ENCODE data around the gene SDK1. TPM values are rescaled to one million over a fixed set of nuclear protein-coding genes. Genes with fewer than 3 reads are reported as not detected.

SDK1 gene
- total and polyA plus RNA-seq, 2 donors (not counting 3 experiments of a cell fraction or from before 2014, with no cell fraction given) = 1.6 to 3.9 TPM

DNA sequence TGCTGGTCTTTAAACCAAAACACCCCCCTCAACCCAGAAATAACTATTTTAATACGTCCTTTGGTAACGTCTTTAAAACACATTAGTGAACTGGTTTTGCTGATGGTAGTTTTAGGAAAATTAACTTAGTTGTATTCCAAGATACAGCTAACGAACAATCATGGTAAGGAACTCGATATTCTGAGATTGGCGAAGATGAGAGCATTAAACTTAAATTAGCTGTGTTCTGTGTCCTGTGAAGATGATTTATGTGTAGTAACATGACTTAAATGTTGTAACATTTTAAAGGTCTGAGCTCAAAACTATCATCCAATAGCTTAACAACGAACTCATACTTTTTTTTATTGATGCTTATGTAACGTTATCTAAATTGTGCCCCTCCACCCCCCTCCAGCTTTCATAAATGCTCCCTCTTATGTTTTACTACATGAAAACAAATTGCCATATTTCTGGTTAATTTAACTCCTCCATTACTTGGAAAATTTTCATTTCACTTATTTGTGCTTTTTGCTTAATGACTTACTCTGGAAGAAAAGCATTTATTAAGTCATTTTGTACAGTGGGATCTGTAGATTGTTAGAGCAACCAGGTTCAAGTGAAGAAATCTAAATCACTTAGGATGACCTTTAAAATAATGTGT, 1.7 kb downstream of the SDK1 start:
- Histone ChIP-seq H3K27ac (ENCODE audit: insufficient read depth, low read depth, low read length) (no peak overlapping the region), H3K27me3 (ENCODE audit: control insufficient read depth in 2 of 2, insufficient read depth in 2 of 2, low read length in 2 of 2) (peaks cover 27 to 33% of the 10 kb centered on the region in 2 experiments), H3K9ac (replicated peaks; ENCODE audit: extremely low read depth, insufficient read depth, low read length) (no peak overlapping the region), H3K4me1 (ENCODE audit: control insufficient read depth, extremely low read depth, insufficient read depth, low read length) (peaks cover 6% of the 10 kb centered on the region), H3K4me2 (ENCODE audit: insufficient read depth, low read length) (no peak overlapping the region), H4K20me1 (replicated peaks; ENCODE audit: control insufficient read depth, extremely low read depth, insufficient read depth, low read length) (no peaks in the 10 kb centered on the region), H3K4me3 (replicated peaks in 1 of 3; ENCODE audit: insufficient read depth in 1 of 3, low read depth in 1 of 3, low read length in 3 of 3) (no peak overlapping the region), H2AFZ (ENCODE audit: low read depth, low read length) (no peak overlapping the region), H3K79me2 (ENCODE audit: control insufficient read depth, insufficient read depth, low read length) (no peaks in the 10 kb centered on the region), H3K36me3 (ENCODE audit: control insufficient read depth in 2 of 2, extremely low read depth in 1 of 2, insufficient read depth in 2 of 2, low read length in 2 of 2) (no peaks in the 10 kb centered on the region), H3K9me1 (replicated peaks; ENCODE audit: control insufficient read depth, extremely low read depth, insufficient read depth, low read length) (no peaks in the 10 kb centered on the region), H3K9me3 (replicated peaks; ENCODE audit: control insufficient read depth, insufficient read depth, low read length) (no peaks in the 10 kb centered on the region)
- FAIRE-seq (no peak), DNase-seq (ENCODE audit: low read depth, low spot score) (no peak)
- dilution Hi-C loops (cut with MboI; ENCODE audit: extremely low pct_ligation_motif_present, low sequenced_read_pairs) = no loop called here
- intact Hi-C loops (cut with micrococcal nuclease) = loop anchor here (5.0 to 10.0 kb wide), 4 partner anchors 416 to 1172 kb away; no protein-coding TSS in a partner anchor
- TF ChIP-seq GATA2 (IDR thresholded peaks at IDR 0.05; ENCODE audit: insufficient read depth, insufficient read length, low read depth, low read length) (no peak), POLR2A (IDR thresholded peaks at IDR 0.05; ENCODE audit: low read depth, low read length) (no peak), MYC (IDR thresholded peaks at IDR 0.05; ENCODE audit: low read depth, low read length) (no peak), POLR2AphosphoS5 (IDR thresholded peaks at IDR 0.05; ENCODE audit: insufficient read depth, low read depth, low read length) (no peak), MAX (IDR thresholded peaks at IDR 0.05; ENCODE audit: insufficient read depth, insufficient read length) (no peak), JUN (IDR thresholded peaks at IDR 0.05; ENCODE audit: borderline replicate concordance, insufficient read depth, insufficient read length, low read depth) (no peak), FOS (IDR thresholded peaks at IDR 0.05; ENCODE audit: borderline replicate concordance, insufficient read depth, low read length) (no peak), EZH2 (IDR thresholded peaks at IDR 0.05; ENCODE audit: borderline replicate concordance, low read depth, low read length, severe bottlenecking) (no peak)
- TF ChIP-seq, protein P1, sequence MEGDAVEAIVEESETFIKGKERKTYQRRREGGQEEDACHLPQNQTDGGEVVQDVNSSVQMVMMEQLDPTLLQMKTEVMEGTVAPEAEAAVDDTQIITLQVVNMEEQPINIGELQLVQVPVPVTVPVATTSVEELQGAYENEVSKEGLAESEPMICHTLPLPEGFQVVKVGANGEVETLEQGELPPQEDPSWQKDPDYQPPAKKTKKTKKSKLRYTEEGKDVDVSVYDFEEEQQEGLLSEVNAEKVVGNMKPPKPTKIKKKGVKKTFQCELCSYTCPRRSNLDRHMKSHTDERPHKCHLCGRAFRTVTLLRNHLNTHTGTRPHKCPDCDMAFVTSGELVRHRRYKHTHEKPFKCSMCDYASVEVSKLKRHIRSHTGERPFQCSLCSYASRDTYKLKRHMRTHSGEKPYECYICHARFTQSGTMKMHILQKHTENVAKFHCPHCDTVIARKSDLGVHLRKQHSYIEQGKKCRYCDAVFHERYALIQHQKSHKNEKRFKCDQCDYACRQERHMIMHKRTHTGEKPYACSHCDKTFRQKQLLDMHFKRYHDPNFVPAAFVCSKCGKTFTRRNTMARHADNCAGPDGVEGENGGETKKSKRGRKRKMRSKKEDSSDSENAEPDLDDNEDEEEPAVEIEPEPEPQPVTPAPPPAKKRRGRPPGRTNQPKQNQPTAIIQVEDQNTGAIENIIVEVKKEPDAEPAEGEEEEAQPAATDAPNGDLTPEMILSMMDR (IDR thresholded peaks at IDR 0.05; ENCODE audit: extremely low read depth in 1 of 2, insufficient read depth in 1 of 2, low read depth in 1 of 2, low read length in 2 of 2) = no peak
- no TSS peak for BruUV-seq (replicated peaks)
- ChIA-PET CTCF (interaction anchor here (0.8 to 3.4 kb wide), 7 partner anchors 10 to 1329 kb away, joined by 3 to 25 read pairs (median 3); no protein-coding TSS in a partner anchor), POLR2A (no interaction called here)

Measured in endothelial cell of umbilical vein (primary cell).